ENCODE measurements around the gene GPR160.

DNA sequence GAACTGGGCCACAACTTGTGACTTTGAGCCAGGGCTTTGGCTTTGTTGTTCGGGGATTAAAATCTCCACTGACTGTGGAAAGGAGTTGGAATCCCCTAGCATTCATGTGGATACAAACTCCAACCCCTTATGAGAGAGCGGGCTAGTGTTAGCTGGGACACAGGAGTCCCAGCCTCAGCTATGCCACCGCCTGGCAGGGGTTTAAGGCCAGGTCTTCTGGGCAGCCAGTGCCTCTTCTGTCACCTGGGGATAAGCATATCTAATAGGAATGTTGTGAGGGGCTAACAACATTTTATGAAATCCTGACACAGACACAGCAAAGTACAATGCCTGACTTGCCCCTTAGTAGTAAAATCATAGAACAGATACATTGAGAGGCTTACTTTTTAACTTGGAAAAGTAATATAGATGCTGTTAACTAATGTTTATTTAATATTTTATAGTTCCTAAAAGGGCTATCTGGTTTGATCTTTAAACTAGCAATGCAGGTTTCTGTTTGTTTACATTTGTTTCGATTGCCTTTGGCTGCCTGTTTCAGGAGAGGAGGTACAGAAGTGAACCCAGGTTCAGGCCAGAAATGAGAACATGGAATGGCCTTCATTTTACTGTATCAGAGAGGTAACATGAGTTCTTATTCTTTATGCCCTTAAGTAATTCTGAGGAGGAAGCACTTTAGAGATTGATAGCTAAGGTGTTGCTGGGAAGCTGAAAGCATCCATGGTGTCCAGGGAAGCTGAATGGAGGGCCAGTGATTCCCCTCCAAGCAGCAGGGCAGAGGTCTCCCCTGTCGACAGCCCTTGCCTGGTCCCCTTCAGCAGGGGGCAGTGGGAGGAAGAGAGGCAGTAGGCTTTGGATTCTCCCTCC is 8.7 kb downstream of the GPR160 start:
- no peak for TF ChIP-seq ZNF274 (IDR thresholded peaks at IDR 0.05; ENCODE audit: low read depth, low read length)
- TF ChIP-seq YY1 (IDR thresholded peaks at IDR 0.05; ENCODE audit: insufficient read depth, insufficient read length), result no peak
- no peak for TF ChIP-seq SUZ12 (IDR thresholded peaks at IDR 0.05; ENCODE audit: extremely low read depth, insufficient read depth, insufficient read length)

All from NT2/D1 (cell line).